Mononuclear cell (primary cell): Measurements from ENCODE around the gene PTGR1. TPM values are rescaled to one million over a fixed set of nuclear protein-coding genes. Genes with fewer than 3 reads are reported as not detected.

Experiments used
- H3K27me3 ChIP-seq: 2 replicates; pipeline ENCODE4 v1.6.0; 2011; ENCODE audit warnings: low read length, control low read depth; ENCODE audit not compliant: insufficient read depth
- H3K4me1 ChIP-seq: 2 replicates; pipeline ENCODE4 v1.5.1; 2011; ENCODE audit warnings: mild to moderate bottlenecking, low read length, control low read depth; ENCODE audit not compliant: insufficient read depth
- H3K4me3 ChIP-seq: 2 replicates; pipeline ENCODE4 v1.5.1; 2011; ENCODE audit warnings: mild to moderate bottlenecking, low read length, moderate library complexity
- H3K9me3 ChIP-seq: 2 replicates; pipeline ENCODE4 v1.5.1; 2011; ENCODE audit warnings: low read depth, mild to moderate bottlenecking, control low read depth, low read length
- total RNA-seq: library from RNA; depleted of rRNA; stranded (reverse); fragments of >200 nt; gene quantifications from one replicate; pipeline ENCODE4 v1.2.3, GENCODE V29; 2012

PTGR1 gene
- 0.31 TPM for total RNA-seq

- Histone ChIP-seq H3K4me3 (peak within 1 kb of the TSS; percentile 42), H3K9me3 (no peaks in the 10 kb centered on the region), H3K27me3 (peaks cover 8% of the 10 kb centered on the region), H3K4me1 (peaks cover 24% of the 10 kb centered on the region)
These were observed at the start of gene PTGR1 for GRCh38 chr9:111599092-111599954. TSS of gene PTGR1 (minus strand) at chr9:111599647. CDS start at chr9:111597422, 2,225 bp downstream.

GRCh38 chr9:111649016-111649415 is 49.6 kb upstream of the PTGR1 start:
- Histone ChIP-seq H3K4me1 (no peaks in the 10 kb centered on the region), H3K9me3 (no peaks in the 10 kb centered on the region), H3K27me3 (no peaks in the 10 kb centered on the region), H3K4me3 (no peak overlapping the region)

GRCh38 chr9:111648066-111648465 is 48.6 kb upstream of the PTGR1 start:
- no peaks in the 10 kb centered on the region for H3K27me3 ChIP-seq
- no peaks in the 10 kb centered on the region for H3K4me1 ChIP-seq
- no peak overlapping the region for H3K4me3 ChIP-seq
- H3K9me3 ChIP-seq: no peaks in the 10 kb centered on the region

GRCh38 chr9:111646417-111646816 is 47.0 kb upstream of the PTGR1 start:
- Histone ChIP-seq H3K9me3 (no peaks in the 10 kb centered on the region), H3K4me3 (no peak overlapping the region), H3K27me3 (no peaks in the 10 kb centered on the region), H3K4me1 (no peaks in the 10 kb centered on the region)

- Histone ChIP-seq H3K4me3 (no peak overlapping the region), H3K4me1 (no peaks in the 10 kb centered on the region), H3K9me3 (no peaks in the 10 kb centered on the region), H3K27me3 (no peaks in the 10 kb centered on the region)
These were observed 46.4 kb upstream of the PTGR1 start for GRCh38 chr9:111645806-111646205.

- no peaks in the 10 kb centered on the region for H3K27me3 ChIP-seq
- H3K4me3 ChIP-seq: no peak overlapping the region
- H3K4me1 ChIP-seq: no peaks in the 10 kb centered on the region
- H3K9me3 ChIP-seq: no peaks in the 10 kb centered on the region
These were observed 44.8 kb upstream of the PTGR1 start for GRCh38 chr9:111644195-111644772.

GRCh38 chr9:111637421-111637950 is 38.0 kb upstream of the PTGR1 start:
- H3K27me3 ChIP-seq: no peaks in the 10 kb centered on the region
- H3K9me3 ChIP-seq: no peaks in the 10 kb centered on the region
- H3K4me3 ChIP-seq: no peak overlapping the region
- peaks cover 6% of the 10 kb centered on the region for H3K4me1 ChIP-seq

- no peak overlapping the region for H3K4me3 ChIP-seq
- no peaks in the 10 kb centered on the region for H3K27me3 ChIP-seq
- no peaks in the 10 kb centered on the region for H3K9me3 ChIP-seq
- H3K4me1 ChIP-seq: peaks cover 25% of the 10 kb centered on the region
These were observed 35.4 kb upstream of the PTGR1 start for GRCh38 chr9:111634860-111635259.

- Histone ChIP-seq H3K9me3 (no peaks in the 10 kb centered on the region), H3K4me3 (no peak overlapping the region)
These were observed 33.9 kb upstream of the PTGR1 start for GRCh38 chr9:111633389-111633736.

GRCh38 chr9:111632695-111633388 is 33.4 kb upstream of the PTGR1 start:
- no peaks in the 10 kb centered on the region for H3K27me3 ChIP-seq
- H3K4me1 ChIP-seq: peaks cover 25% of the 10 kb centered on the region
- H3K4me3 ChIP-seq: no peak overlapping the region
- H3K9me3 ChIP-seq: no peaks in the 10 kb centered on the region

More at GRCh38 chr9:111633389-111633736, 33.9 kb upstream of the PTGR1 start:
- Histone ChIP-seq H3K4me1 (peaks cover 25% of the 10 kb centered on the region), H3K27me3 (no peaks in the 10 kb centered on the region)

- no peaks in the 10 kb centered on the region for H3K27me3 ChIP-seq
- H3K4me1 ChIP-seq: peaks cover 25% of the 10 kb centered on the region
- peak overlapping the region; percentile 72 for H3K4me3 ChIP-seq
- H3K9me3 ChIP-seq: no peaks in the 10 kb centered on the region
These were observed 32.6 kb upstream of the PTGR1 start for GRCh38 chr9:111632060-111632459.

GRCh38 chr9:111631214-111631971 is 31.9 kb upstream of the PTGR1 start, which contains the start of gene DNAJC25:
TSS of gene DNAJC25 (plus strand) at chr9:111631334. CDS start at chr9:111631408, 74 bp downstream.
- no peaks in the 10 kb centered on the region for H3K27me3 ChIP-seq
- H3K4me1 ChIP-seq: peaks cover 25% of the 10 kb centered on the region
- peak within 1 kb of the TSS; percentile 72 for H3K4me3 ChIP-seq
- H3K9me3 ChIP-seq: no peaks in the 10 kb centered on the region

- peaks cover 25% of the 10 kb centered on the region for H3K4me1 ChIP-seq
- H3K9me3 ChIP-seq: no peaks in the 10 kb centered on the region
- no peaks in the 10 kb centered on the region for H3K27me3 ChIP-seq
- peak overlapping the region; percentile 72 for H3K4me3 ChIP-seq
These were observed 31.4 kb upstream of the PTGR1 start for GRCh38 chr9:111630964-111631213.

GRCh38 chr9:111630182-111630963 is 30.9 kb upstream of the PTGR1 start:
- Histone ChIP-seq H3K9me3 (no peaks in the 10 kb centered on the region), H3K4me1 (peaks cover 25% of the 10 kb centered on the region), H3K4me3 (peak overlapping the region; percentile 72), H3K27me3 (no peaks in the 10 kb centered on the region)
